OCI-LY7 (cell line): ENCODE data around the gene HLF.

Source experiments
- CTCF ChIP-seq: fragments of 200-600 bp; sonication (generic); conservative IDR thresholded peaks from 2 replicates; pipeline ENCODE4 v1.5.1; 2014; ENCODE audit warnings: mild to moderate bottlenecking, antibody characterized with exemption, low read length, moderate library complexity, mixed read lengths
- EZH2phosphoT487 ChIP-seq: fragments of 200-600 bp; sonication (generic); IDR thresholded peaks from 2 replicates; pipeline ENCODE4 v1.6.1; 2018; ENCODE audit warnings: low read depth, borderline replicate concordance, mild to moderate bottlenecking, mixed run types, antibody characterized with exemption, low read length, moderate library complexity, mixed read lengths

GRCh38 chr17:55283256-55283965 lies 18.7 kb downstream of the HLF start:
- TF ChIP-seq EZH2phosphoT487 (no peak), CTCF (no peak)
